Measurements from ENCODE around the gene PUM1.
A peak's percentile ranks its signal among the peaks of the same experiment; 100 is the strongest.

The PUM1 gene

GRCh38 chr1:31027693-31028526, 37.6 kb downstream of the PUM1 start:
- DNase-seq, result peak; percentile 79

- no peak for DNase-seq
Observed at GRCh38 chr1:31022259-31022658, 43.3 kb downstream of the PUM1 start.

- DNase-seq, result no peak
Observed at GRCh38 chr1:31020007-31020790, 45.3 kb downstream of the PUM1 start.

GRCh38 chr1:31019401-31019800, 46.1 kb downstream of the PUM1 start:
- no peak for DNase-seq

- DNase-seq, result no peak
Observed at GRCh38 chr1:31016868-31017267, 48.6 kb downstream of the PUM1 start.

GRCh38 chr1:31013187-31013864, 52.2 kb downstream of the PUM1 start:
- peak; percentile 10 for DNase-seq

GRCh38 chr1:31012210-31012924, 53.1 kb downstream of the PUM1 start:
- DNase-seq, result no peak

- no peak for DNase-seq
Observed at GRCh38 chr1:31011719-31012118, 53.8 kb downstream of the PUM1 start.

- DNase-seq, result peak; percentile 72
Observed at GRCh38 chr1:31010086-31010989, 55.2 kb downstream of the PUM1 start.

GRCh38 chr1:31007462-31007991, 58.0 kb downstream of the PUM1 start:
- peak; percentile 19 for DNase-seq

- DNase-seq, result no peak
Observed at GRCh38 chr1:31006747-31007146, 58.8 kb downstream of the PUM1 start.

- no peak for DNase-seq
Observed at GRCh38 chr1:31005617-31006166, 59.8 kb downstream of the PUM1 start.

GRCh38 chr1:31005198-31005597, 60.3 kb downstream of the PUM1 start:
- no peak for DNase-seq

GRCh38 chr1:31004231-31004621, 61.3 kb downstream of the PUM1 start:
- DNase-seq, result no peak

- DNase-seq, result no peak
Observed at GRCh38 chr1:31003613-31004230, 61.8 kb downstream of the PUM1 start.

GRCh38 chr1:31000301-31000700, 65.2 kb downstream of the PUM1 start:
- peak; percentile 21 for DNase-seq

GRCh38 chr1:30998887-30999286, 66.6 kb downstream of the PUM1 start:
- DNase-seq, result no peak

GRCh38 chr1:30998171-30998570, 67.3 kb downstream of the PUM1 start:
- DNase-seq, result no peak

- DNase-seq, result no peak
Observed at GRCh38 chr1:30997463-30998057, 68.0 kb downstream of the PUM1 start.

GRCh38 chr1:30995990-30996612, 69.4 kb downstream of the PUM1 start:
- DNase-seq, result no peak
